Fibroblast of lung (primary cell): ENCODE measurements around the gene KRTAP17-1.

Experiments used
- CTCF ChIP-seq, 2 donors: IDR thresholded peaks in 1 of 2; conservative IDR thresholded peaks in 1 of 2; 1 replicate in 1 of 2; 2 replicates in 1 of 2; pipeline ENCODE4 v1.5.1; 2011 to 2012; ENCODE audit warnings: low read length in 2 of 2, control low read depth in 1 of 2, inconsistent platforms in 1 of 2, low read depth in 1 of 2, mild to moderate bottlenecking in 1 of 2
- EZH2 ChIP-seq: IDR thresholded peaks from 2 replicates; pipeline ENCODE4 v1.5.1; 2012; ENCODE audit warnings: low read length, control low read depth, mild to moderate bottlenecking; ENCODE audit errors: missing control alignments

GRCh38 chr17:41296846-41297245 lies 18.7 kb downstream of the KRTAP17-1 start:
- no peak for TF ChIP-seq CTCF (conservative IDR thresholded peaks at IDR 0.05 in 1 of 2, IDR thresholded peaks at IDR 0.05 in 1 of 2; ENCODE audit: low read depth in 1 of 2, low read length in 2 of 2)
- TF ChIP-seq EZH2, result no peak
